Esophagus squamous epithelium (tissue), 4 donors: ENCODE data around the gene MYZAP.

Source experiments
- POLR2A ChIP-seq, 4 donors: fragments of 450-650 bp; IDR thresholded peaks; one replicate each; pipeline ENCODE4 v1.6.1; 2017; ENCODE audit warnings: antibody characterized with exemption in 4 of 4, mild to moderate bottlenecking in 4 of 4, moderate library complexity in 3 of 4
- TF ChIP-seq, protein P1 (sequence below), 6 experiments: fragments of 450-650 bp in 4 of 6; fragments of 200-600 bp in 2 of 6; sonication (generic) in 2 of 6; IDR thresholded peaks; one replicate each; pipeline ENCODE4 v1.5.1; 2016 to 2019; ENCODE audit warnings: antibody characterized with exemption in 6 of 6, mild to moderate bottlenecking in 4 of 6, moderate library complexity in 4 of 6

DNA sequence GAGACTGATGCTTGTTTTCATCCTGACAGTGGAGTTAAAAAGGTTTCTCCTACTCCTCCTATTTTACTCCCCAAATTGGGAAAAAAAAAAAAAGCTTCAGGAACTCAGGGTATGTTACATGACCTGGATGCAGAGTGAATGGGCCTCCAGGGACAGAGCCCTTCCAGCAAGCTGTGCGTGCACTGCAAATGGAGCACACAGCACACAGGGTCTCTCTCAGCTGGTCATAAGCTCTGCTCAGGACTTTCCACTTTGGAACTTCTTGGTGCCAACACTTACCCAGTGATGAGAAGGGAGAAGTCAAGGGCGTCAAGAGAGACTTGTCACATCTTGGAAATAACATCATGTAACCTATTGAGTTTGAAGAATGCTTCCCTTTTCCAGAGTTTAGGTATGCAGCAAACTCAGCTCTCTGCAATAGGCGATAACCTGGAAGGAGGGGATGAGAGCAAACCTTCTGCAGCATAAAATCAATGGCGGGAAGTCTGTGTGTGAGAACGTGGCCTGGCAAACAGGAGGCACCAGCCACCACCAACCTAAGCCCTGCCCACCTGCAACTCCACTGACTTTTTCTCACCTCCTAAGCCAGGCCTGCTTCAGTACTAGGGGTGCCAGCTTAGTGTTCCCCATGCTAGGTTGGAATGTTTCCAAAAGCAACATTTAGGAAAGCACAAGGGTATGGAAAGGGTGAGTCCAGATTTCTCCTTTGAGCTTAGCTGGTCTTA is 39.8 kb downstream of the MYZAP start:
- TF ChIP-seq, protein P1, sequence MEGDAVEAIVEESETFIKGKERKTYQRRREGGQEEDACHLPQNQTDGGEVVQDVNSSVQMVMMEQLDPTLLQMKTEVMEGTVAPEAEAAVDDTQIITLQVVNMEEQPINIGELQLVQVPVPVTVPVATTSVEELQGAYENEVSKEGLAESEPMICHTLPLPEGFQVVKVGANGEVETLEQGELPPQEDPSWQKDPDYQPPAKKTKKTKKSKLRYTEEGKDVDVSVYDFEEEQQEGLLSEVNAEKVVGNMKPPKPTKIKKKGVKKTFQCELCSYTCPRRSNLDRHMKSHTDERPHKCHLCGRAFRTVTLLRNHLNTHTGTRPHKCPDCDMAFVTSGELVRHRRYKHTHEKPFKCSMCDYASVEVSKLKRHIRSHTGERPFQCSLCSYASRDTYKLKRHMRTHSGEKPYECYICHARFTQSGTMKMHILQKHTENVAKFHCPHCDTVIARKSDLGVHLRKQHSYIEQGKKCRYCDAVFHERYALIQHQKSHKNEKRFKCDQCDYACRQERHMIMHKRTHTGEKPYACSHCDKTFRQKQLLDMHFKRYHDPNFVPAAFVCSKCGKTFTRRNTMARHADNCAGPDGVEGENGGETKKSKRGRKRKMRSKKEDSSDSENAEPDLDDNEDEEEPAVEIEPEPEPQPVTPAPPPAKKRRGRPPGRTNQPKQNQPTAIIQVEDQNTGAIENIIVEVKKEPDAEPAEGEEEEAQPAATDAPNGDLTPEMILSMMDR (IDR thresholded peaks at IDR 0.05), result no peak
- no peak for TF ChIP-seq POLR2A (IDR thresholded peaks at IDR 0.05)
